NCI-H1436 (cell line): ENCODE results near the gene FCN1.
"Not testable (repeated sequence)": the region's sequence is repeated elsewhere in the genome, so short reads cannot be mapped to it uniquely, and the experiment has no call there.

Experiments
- DNase-seq: peaks from one replicate; lab custom pipeline; 2025; lab: John Stamatoyannopoulos, UW

Gene FCN1

DNA sequence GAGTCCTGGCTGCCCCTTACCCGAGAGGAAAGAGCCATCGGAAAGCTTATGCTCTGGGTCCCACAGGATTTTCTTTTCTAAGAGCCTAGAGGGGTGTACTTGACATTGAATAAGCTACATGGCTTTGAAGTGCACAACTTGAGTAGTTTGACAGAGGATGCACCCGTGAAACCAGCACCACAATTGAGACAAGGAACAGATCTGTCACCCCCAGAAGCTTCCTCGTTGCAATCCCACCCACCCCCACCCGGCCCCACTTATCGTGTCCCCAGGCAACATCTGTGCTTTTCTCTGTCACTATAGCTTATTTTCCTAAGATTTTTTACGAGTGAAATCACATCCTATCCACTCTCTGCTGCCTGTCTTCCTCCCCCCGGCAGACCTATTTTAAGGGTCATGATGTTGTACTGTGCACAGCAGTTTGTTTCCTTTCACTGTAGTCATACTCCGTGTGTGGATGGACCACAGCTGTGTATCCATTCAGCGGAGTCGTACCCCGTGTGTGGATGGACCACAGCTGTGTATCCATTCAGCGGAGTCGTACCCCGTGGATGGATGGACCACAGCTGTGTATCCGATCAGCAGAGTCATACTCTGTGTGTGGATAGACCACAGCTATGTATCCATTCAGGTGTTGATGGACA, 45.9 kb downstream of the FCN1 start:
- DNase-seq = no peak

GRCh38 chr9:134870746-134871662, 46.7 kb downstream of the FCN1 start:
- no peak for DNase-seq

GRCh38 chr9:134870301-134870694, 47.4 kb downstream of the FCN1 start:
- no peak for DNase-seq

DNA sequence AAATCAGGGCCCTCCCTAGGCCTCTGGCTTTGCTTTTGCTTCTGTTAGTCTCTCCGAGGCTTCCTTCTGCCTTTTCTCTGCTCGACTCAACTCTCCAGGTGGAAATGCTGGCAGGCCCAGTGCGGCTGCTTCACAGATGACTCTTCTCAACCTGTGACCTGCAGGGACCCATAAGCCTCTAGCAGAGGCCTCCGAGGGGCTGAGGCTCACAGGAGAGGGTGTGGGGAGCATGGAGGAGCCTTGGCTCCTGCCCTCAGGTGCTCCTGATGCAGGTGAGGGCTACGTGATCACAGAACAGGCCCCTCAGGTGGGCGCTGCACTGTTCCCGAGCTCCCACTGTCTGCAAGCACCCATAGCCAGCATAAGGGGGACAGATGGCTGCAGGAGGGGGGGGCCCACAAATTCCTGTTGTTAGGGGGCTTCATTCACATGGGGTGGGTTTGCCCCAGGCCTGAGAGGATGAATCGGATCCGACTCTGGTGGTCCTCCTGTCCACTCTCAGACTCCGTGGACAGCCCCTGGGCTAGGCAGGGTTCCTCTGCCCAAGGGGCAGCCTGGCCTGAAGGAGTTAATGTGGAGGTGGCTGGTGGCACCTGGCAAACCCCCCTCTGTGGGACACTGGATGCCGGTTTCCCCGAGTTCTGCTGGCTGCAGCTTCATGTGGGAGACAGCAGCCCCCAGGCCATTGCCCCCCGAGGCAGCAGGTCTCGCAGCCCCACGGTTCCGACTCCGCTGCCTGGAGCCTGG, 48.0 kb downstream of the FCN1 start:
- DNase-seq = no peak

DNA sequence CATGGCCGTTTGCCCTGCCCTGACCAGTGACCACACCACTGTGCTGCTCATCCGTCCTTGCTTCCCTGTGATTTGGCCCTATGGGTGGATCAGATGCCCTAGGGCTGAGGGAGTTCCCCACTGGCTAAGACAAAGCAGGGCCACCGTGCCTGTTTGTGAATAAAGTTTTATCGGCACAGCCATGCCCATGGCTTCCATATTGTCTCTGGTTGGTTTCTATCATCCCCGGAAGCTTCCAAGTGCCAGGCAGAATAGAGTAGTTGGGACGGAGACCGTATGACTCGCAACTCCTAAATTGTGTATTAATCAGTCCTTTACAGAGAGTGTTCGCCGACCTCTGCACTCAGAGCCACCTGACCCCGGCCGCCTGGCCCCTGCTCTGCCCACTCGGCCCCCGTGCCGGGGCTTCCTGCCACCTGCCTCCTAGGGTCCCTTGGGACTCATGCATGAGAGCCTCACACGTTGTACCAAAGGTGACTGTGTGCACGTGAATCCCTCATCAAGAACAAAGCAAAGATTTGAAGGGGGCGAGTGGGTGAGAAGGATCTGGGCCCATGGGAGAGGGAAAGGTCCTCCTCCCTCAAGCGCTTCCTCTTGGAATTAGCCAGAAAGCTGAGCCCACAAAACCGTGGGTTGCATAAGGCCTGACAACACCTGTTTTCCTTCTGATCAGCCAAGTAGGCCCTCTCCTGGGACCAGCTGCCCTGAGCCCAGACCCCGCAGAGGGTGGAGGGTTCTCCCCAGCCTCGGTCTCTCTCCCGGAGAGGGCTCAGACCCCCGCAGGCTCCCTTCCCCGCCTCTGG, 48.8 kb downstream of the FCN1 start:
- no peak for DNase-seq

- no peak for DNase-seq
These were observed 49.6 kb downstream of the FCN1 start for GRCh38 chr9:134867917-134868750.

DNA sequence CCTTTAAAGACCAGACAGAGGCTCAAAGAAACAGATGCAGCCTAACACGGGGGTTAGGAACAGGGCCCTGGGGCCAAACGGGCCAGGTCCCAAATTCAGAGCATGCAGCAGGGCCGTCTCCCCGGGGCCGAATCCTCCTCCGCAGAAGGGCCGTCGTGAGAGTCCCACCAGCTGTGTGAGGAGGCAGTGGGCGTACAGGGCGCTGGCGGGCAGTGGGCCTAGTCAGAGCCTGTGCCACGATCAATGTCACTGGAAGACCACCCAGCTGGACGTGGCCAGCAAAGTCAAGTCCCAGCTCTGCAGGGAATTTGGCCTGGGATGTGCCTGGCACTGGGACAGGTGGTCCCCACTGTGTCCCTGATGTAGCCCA, 52.9 kb downstream of the FCN1 start:
- no peak for DNase-seq

DNA sequence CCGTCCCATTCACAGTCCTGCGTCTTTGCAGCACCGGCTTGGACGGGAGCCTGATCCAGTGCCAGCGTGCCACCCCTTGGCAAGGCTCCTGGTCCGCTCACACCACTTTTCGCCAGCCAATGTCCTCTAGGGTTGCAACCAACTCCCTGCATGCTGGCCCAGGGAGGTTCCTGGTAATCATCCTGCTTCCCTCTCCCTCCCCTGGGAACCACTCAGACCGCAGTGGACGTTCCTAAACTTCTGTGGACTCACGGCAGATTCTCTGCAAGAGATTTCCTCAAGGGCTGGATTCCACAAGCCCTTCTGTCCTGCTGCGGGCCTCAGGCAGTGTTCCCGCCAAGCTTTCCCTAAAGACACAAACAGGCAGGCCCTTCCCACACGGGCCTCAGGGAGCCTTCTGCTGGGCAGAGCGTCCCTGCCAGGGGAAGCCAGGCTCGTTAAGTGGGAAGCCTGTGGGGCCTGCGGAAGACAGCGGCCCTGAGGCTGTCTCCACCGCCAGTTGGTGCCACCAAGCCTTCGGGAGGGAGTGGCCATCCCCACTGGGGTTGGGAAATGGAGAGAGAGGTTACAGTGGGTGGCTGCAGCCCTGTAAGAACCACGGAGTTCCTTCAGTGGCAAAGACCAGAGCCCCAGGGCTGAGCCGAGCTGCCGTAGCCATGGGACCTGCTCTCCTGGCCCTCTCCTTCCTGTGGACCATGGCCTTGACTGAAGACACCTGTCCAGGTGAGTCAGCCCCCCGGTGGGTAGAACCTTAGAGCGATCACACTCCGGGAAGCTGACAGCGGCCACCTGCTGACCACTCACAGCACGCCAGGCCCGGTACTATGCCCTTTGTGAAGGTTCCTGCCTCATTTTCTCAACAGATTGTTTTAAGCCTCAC, 53.5 kb downstream of the FCN1 start:
- DNase-seq = no peak

- no peak for DNase-seq
These were observed 54.3 kb downstream of the FCN1 start for GRCh38 chr9:134863306-134863902.

DNA sequence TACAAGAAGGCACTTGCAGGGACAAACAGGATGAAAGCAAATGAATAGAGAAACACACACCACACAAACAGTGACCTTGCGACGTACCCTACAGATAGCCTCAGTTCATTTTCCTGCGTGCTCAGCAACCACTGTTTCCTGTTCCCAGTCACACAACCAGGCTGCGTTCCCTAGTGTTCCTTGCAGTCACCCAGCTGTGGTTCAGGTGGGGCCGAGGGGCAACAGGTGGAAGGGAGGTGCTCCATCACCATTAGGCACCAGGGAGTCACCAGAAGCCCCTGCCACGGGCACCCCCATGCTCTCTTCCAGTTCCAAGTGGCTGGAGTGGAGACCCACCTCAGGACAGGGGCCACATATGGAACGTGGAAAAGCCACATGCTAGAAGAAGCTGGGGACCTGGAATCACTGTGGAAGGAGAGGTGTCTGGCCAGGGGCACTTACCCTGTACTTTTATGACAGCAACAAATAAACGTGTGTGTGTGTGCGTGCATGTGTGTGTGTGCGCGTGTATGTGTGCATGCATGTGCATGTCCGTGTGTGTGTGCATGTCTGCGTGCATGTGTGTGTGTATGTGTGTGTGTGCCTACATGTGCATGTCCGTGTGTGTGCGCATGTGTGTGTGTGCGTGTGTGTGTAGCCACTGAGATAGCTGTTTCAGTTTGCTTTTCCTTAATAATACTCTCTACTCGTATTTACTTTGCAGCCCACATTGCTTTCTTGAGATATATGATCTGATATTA, 55.9 kb downstream of the FCN1 start:
- DNase-seq = no peak

- no peak for DNase-seq
These were observed 57.2 kb downstream of the FCN1 start for GRCh38 chr9:134860510-134860909.

GRCh38 chr9:134858051-134858841, 59.5 kb downstream of the FCN1 start:
- no peak for DNase-seq

GRCh38 chr9:134857451-134857850, 60.3 kb downstream of the FCN1 start:
- DNase-seq = not testable (repeated sequence)

- DNase-seq = no peak
These were observed 61.8 kb downstream of the FCN1 start for GRCh38 chr9:134855900-134856377.
